LNCAP (cell line): ENCODE measurements around the gene WDFY2.

ENCODE experiments used
- TF ChIP-seq, protein P1 (sequence below): fragments of 450-650 bp; IDR thresholded peaks from 2 replicates; pipeline ENCODE4 v1.5.1; 2017; ENCODE audit warnings: mild to moderate bottlenecking

Gene WDFY2, protein sequence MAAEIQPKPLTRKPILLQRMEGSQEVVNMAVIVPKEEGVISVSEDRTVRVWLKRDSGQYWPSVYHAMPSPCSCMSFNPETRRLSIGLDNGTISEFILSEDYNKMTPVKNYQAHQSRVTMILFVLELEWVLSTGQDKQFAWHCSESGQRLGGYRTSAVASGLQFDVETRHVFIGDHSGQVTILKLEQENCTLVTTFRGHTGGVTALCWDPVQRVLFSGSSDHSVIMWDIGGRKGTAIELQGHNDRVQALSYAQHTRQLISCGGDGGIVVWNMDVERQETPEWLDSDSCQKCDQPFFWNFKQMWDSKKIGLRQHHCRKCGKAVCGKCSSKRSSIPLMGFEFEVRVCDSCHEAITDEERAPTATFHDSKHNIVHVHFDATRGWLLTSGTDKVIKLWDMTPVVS

DNA sequence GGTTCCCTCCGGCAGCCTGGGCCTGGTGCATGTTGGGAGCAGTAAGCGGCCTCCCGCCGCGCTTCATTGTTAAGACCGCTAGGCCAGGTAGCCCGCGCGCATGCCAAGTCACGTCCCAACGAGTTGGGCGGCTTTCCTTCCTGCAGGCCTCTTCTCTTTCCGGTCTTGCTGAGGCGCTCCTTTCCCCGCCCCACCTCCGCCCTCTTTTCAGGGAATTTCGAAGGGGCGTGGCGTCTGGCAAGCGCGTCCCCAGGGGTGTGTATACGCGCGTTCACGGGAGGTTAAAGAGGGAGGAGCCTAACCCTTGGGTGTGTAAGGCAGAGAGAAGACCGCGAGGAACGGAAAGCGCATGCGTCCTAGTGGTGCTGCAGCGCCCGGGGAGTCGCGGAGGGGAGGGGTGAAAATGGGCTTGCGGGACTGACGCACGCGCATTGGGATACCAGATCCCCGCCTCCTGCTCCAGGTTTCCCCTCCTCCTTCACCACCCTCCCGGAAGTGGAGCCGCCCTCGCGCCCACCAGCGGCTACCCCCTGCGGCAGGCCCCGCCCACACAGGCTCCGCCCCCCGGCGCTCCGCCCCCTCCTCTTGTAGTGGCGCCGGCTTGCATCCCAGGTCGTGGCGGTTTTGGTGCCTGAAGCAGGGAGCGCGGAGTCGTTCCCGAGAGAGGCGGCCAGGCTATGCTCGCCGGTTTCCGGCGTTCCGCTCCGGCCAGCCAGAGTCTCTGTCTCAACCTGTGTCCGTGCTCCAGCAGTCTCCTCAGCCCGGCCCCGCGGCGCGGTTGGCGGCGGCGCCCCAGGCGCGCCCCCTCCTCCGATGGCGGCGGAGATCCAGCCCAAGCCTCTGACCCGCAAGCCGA is at the start of gene WDFY2:
Gene WDFY2 (plus strand): TSS at position 588 of the 856 bp plus-strand sequence. CDS start 226 bp downstream, at position 814.
- TF ChIP-seq, protein P1, sequence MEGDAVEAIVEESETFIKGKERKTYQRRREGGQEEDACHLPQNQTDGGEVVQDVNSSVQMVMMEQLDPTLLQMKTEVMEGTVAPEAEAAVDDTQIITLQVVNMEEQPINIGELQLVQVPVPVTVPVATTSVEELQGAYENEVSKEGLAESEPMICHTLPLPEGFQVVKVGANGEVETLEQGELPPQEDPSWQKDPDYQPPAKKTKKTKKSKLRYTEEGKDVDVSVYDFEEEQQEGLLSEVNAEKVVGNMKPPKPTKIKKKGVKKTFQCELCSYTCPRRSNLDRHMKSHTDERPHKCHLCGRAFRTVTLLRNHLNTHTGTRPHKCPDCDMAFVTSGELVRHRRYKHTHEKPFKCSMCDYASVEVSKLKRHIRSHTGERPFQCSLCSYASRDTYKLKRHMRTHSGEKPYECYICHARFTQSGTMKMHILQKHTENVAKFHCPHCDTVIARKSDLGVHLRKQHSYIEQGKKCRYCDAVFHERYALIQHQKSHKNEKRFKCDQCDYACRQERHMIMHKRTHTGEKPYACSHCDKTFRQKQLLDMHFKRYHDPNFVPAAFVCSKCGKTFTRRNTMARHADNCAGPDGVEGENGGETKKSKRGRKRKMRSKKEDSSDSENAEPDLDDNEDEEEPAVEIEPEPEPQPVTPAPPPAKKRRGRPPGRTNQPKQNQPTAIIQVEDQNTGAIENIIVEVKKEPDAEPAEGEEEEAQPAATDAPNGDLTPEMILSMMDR: no peak

DNA sequence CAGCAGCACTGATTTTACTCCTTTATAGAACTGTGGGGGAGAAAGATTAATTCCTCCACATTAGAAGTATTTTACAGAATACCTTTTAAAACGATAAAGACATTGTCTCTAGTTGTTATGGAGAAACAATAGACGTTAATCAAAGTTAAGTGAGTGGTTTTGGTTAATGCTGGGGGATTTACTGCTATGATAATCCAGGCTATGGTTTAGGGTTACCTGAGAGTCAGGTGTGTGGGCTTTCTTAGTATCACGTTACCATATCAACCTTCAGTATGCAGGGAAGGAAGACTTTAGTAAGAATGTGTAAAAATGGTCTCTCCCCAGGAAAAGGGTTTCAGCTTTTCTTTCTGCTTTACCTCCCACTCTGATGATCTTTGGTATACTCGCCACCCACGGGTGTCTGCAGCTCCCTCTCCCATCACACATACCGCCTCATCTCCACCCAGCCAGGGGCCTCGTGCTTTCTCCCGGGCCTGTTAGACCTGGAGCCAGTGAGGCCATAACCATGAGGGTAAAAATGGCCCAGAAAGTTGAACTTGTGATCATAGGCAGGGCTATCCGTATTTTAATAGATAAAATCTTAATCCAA is 45.6 kb upstream of the WDFY2 start:
- TF ChIP-seq, protein P1: no peak

DNA sequence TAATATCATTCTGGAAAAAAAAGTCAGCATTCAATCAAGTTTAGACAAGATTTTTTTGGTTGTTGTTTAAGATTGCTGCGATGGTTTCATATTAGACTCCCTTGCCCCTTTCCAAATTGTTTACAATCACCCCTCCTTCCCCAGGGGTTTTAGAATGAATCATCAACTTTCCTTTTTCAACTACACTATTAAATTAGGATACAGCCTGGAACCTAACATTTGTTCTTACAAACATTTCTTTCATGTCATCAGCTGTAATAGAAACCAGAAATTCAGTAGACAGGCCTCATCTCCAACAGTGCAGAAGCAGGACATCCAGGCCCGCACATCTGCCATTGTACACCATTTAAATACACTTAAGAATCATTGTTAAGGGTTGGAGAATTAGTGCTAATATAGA is 44.4 kb upstream of the WDFY2 start:
- TF ChIP-seq, protein P1: no peak

DNA sequence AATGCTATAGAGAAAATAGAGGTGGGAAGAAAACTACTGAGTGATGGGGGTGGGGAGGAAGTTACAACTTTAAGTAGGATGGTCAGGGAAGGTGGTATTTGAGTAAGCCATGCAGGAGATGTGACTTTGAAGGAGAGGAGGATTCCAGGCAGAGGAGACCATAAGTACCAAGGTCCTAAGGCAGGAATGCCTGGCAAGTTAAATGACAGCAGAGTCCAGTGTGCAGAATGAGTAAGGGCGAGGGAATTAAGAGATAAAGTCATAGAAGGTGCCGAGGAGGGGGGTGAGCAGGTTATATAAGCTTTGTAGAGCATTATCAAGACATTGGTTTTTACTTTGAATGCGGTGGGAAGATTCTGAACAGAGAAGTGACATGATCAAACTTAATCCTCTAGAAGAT is 43.2 kb upstream of the WDFY2 start:
- TF ChIP-seq, protein P1: no peak

DNA sequence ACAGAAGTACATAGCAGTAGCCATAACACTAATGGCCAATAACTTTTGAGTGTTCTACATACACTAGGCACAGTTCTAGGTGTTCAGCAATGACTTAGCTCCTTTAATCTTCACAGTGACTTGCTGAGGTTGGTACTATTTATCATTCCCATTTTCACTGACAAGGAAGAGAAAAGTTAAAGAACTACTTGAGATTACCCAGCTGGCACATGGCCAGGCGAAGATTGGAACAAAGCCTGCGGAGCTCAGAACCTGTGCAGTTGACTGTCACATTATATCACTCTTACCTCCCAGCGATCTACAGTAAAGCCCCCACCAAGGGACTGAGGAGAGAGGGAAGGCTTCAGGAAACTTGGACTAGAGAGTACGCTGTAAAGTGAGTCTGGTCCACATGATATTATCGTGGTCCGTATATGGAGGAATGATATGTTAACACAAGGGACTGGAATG is 42.4 kb upstream of the WDFY2 start:
- TF ChIP-seq, protein P1: no peak

DNA sequence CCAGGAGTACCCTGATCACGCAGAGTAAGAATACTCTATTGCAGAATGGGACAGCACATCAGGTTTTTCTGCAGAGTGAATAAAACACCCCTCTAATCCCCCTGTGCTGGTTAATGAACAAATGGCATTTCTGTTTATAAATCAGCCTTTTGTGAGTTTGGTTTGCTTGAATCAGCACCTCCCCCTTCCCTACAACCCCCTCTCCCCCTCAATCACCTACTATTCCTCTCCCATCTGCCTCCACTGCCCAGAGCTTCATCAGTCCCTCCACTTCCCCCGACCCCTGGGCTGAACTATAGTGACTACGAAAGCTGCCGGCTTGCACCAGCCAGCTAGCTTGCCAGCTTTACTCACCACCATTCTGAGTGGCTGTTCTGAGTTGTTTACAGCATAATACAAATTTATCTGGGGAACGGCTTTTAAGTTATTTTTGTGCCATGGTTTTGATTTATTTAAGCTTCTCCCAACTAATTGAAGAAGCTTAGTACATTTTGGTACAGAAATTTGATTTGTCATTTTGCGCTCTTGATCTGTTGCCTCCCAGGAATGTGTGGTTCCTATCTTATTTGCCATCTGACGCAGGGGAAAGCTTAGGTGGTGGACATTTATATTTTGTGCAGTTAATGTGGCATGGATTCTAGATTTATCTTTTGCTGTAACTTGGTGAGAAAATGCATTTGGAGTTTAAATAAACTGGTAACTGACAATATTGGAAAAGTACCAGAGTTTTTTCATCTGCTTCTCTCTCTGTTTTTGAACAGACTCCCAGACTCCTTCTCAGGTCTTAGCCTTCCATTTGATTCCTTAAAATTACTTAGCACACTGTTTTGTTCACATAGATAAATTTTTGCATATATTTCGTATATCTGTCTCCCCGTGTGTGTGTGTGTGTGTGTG is 41.7 kb upstream of the WDFY2 start:
- TF ChIP-seq, protein P1: no peak
